GM18858 (cell line): ENCODE data around the gene C2CD4C.
"Not testable (repeated sequence)": the region's sequence is repeated elsewhere in the genome, so short reads cannot be mapped to it uniquely, and the experiment has no call there.

Source experiments
- ATAC-seq: cut with Tn5 transposase; IDR thresholded peaks from one replicate; pipeline ENCODE4 v1.9.1; 2021; ENCODE audit not compliant: unreplicated experiment

Gene C2CD4C

GRCh38 chr19:384799-385169 is 24.2 kb downstream of the C2CD4C start:
- no peak for ATAC-seq

- no peak for ATAC-seq
These were observed 24.8 kb downstream of the C2CD4C start for GRCh38 chr19:383922-384798.

GRCh38 chr19:383040-383439 is 25.9 kb downstream of the C2CD4C start:
- no peak for ATAC-seq

GRCh38 chr19:382578-382977 is 26.4 kb downstream of the C2CD4C start:
- ATAC-seq: not testable (repeated sequence)

GRCh38 chr19:381901-382300 is 27.0 kb downstream of the C2CD4C start:
- not testable (repeated sequence) for ATAC-seq

GRCh38 chr19:380618-381219 is 28.2 kb downstream of the C2CD4C start:
- ATAC-seq: not testable (repeated sequence)

GRCh38 chr19:379796-380195 is 29.2 kb downstream of the C2CD4C start:
- ATAC-seq: no peak

- ATAC-seq: no peak
These were observed 30.2 kb downstream of the C2CD4C start for GRCh38 chr19:378706-379105.

- no peak for ATAC-seq
These were observed 31.0 kb downstream of the C2CD4C start for GRCh38 chr19:377801-378581.

- ATAC-seq: no peak
These were observed 32.9 kb downstream of the C2CD4C start for GRCh38 chr19:376111-376470.

GRCh38 chr19:375395-376110 is 33.4 kb downstream of the C2CD4C start:
- no peak for ATAC-seq

- ATAC-seq: no peak
These were observed 34.1 kb downstream of the C2CD4C start for GRCh38 chr19:374886-375235.

GRCh38 chr19:374183-374885 is 34.6 kb downstream of the C2CD4C start:
- no peak for ATAC-seq

- ATAC-seq: no peak
These were observed 35.4 kb downstream of the C2CD4C start for GRCh38 chr19:373391-374182.

- ATAC-seq: no peak
These were observed 36.5 kb downstream of the C2CD4C start for GRCh38 chr19:372306-372890.

GRCh38 chr19:371501-372168 is 37.3 kb downstream of the C2CD4C start:
- no peak for ATAC-seq

- no peak for ATAC-seq
These were observed 38.2 kb downstream of the C2CD4C start for GRCh38 chr19:370641-371330.

- ATAC-seq: no peak
These were observed 39.1 kb downstream of the C2CD4C start for GRCh38 chr19:369876-370275.
